Adrenal gland (tissue), 5 donors: Measurements from ENCODE around the gene PIN4.

Experiments
- POLR2A ChIP-seq, 2 donors: fragments of 450-650 bp; IDR thresholded peaks; one replicate each; pipeline ENCODE4 v1.6.1; 2017; ENCODE audit warnings: antibody characterized with exemption in 2 of 2, mild to moderate bottlenecking in 2 of 2, moderate library complexity in 1 of 2
- TF ChIP-seq, protein P1 (sequence below), 6 experiments: fragments of 450-650 bp in 4 of 6; fragments of 200-600 bp in 2 of 6; sonication (generic) in 1 of 6; IDR thresholded peaks; 1 replicate in 5 of 6; 2 replicates in 1 of 6; pipeline versions ENCODE4 v1.5.1 to v1.8.0; 2016 to 2021; ENCODE audit warnings: antibody characterized with exemption in 6 of 6, mild to moderate bottlenecking in 2 of 6, moderate library complexity in 1 of 6
- donor health status: DM: no; HTN: no; CAD: no.

GRCh38 chrX:72159769-72160168 is 21.8 kb upstream of the PIN4 start:
- TF ChIP-seq, protein P1, sequence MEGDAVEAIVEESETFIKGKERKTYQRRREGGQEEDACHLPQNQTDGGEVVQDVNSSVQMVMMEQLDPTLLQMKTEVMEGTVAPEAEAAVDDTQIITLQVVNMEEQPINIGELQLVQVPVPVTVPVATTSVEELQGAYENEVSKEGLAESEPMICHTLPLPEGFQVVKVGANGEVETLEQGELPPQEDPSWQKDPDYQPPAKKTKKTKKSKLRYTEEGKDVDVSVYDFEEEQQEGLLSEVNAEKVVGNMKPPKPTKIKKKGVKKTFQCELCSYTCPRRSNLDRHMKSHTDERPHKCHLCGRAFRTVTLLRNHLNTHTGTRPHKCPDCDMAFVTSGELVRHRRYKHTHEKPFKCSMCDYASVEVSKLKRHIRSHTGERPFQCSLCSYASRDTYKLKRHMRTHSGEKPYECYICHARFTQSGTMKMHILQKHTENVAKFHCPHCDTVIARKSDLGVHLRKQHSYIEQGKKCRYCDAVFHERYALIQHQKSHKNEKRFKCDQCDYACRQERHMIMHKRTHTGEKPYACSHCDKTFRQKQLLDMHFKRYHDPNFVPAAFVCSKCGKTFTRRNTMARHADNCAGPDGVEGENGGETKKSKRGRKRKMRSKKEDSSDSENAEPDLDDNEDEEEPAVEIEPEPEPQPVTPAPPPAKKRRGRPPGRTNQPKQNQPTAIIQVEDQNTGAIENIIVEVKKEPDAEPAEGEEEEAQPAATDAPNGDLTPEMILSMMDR (IDR thresholded peaks at IDR 0.05): no peak
- TF ChIP-seq POLR2A (IDR thresholded peaks at IDR 0.05): no peak
